Measurements from ENCODE around the gene SLC16A11.
"Not testable (repeated sequence)": the region's sequence is repeated elsewhere in the genome, so short reads cannot be mapped to it uniquely, and the experiment has no call there.

The SLC16A11 gene

DNA sequence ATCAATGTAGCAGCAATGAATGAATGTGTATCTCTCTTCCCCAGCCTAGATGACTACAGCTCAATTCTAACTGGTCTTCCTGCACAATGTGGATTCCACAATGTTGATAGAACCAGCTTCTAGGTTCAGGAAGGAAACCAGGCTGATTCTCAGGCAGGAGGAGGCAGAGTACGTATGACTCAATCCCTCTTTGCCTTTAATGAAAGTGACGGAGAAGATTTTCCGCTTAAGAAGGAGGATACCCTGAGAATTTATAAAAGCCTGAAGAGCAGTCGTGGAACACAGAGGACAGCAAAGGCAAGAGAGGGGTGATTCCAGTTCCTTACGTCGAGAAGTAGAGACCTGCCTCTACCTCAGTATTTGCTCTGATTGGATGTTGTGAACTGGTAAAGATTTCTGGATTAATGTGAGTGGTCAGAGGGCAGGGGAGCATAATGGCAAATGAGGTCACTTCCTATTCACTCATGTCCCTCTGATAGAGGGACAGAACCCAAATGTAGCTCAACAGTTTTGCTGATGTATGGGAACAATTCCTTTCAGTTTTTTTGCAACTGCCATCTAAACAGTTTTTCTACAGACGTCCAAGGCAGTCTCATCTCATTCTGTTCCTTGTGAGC, 15.0 kb upstream of the SLC16A11 start:
- no peak for DNase-seq (ENCODE audit: low read depth)

DNA sequence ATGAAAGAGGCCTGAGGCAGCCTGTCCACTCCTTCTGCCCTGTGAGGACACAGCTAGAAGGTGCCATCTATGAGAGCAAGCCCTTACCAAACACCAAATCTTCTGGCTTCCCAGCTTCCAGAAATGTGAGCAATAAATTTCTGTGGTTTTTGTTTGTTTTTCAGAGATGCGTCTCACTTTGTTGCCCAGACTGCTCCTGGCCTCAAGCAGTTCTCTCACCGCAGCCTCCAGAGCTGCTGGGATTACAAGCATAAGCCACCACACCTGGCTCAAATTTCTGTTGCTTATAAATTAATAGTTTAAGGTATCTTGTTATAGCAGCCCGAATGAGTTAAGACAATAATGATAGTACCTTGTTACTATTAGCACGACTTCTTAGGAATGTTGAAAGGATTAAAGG, 12.5 kb upstream of the SLC16A11 start:
- no peak for DNase-seq (ENCODE audit: low read depth)

DNA sequence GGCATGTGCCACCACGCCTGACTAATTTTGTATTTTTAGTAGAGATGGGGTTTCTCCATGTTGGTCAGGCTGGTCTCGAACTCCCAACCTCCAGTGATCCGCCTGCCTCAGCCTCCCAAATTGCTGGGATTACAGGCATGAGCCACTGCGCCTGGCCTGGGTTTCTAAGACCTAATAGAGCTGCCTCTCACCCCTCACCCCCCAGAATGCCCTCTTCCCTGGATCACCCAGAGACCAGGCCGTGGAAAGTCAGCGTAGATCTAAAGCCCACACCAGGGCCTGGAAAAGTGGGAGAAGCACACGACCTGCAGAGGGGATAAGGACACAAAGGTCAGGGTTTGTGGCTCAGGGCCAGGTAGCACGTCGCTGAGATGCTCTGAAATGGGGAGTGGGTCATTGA, 6.7 kb upstream of the SLC16A11 start:
- DNase-seq (ENCODE audit: low read depth): not testable (repeated sequence)

DNA sequence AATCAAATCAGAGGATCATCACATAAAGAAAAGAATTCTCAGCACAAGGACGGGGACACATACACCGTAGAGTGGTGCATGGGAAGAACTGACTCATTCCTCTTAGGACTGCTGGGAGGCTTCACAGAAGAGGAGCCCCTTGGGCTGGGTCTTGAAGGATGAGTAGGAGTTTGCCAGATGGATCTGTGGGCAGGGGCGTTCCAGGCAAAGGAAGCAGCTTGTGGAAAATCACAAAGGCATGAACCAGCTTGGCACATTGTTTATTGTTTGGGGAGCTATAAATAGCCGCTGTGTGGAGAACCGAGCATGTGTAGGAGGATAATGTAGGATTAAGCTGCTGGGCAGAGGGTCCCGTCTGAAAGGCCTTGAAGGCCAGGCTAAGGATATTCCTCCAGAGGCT, 5.1 kb upstream of the SLC16A11 start:
- no peak for DNase-seq (ENCODE audit: low read depth)

DNA sequence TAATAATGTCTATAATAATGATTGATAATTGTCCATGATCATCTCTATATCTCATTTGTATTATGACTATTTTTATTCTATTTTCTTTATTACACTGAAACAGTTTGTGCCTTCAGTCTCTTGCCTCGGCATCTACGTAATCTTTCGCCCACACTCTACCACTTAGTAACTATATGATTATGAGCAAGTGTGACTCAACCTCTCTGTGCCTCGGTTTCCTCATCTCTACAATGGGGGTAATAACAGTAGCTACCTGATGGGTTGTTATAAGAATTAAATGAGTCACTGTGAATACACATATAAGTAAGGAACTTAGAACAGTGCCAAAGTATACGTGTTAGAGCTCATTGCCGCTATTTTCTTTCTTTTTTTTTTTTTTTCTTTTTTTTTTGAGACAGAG, 3.7 kb upstream of the SLC16A11 start:
- no peak for DNase-seq (ENCODE audit: low read depth)

DNA sequence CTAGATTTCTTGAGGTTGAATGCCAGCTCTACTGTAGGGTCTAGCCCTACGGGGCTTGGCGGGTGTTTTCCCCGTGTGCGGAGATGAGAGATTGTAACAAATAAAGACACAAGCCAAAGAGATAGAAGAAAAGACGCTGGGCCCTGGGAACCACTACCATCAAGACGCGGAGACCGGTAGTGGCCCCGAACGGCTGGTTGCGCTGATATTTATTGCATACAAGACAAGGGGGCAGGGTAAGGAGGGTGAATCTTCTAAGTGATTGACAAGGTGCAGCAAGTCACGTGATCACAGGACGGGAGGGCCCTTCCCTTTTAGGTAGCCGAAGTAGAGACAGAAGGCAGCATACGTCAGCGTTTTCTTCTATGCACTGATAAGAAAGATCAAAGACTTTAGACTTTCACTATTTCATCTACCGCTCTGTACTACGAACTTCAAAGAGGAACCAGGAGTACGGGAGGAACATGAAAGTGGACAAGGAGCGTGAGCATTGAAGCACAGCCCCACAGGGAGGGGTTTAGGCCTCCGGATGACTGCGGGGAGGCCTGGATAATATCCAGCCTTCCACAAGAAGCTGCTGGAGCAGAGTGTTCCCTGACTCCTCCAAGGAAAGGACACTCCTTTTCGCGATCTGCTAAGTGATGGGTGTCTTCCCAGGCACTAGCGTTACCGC, 3.0 kb upstream of the SLC16A11 start:
- not testable (repeated sequence) for DNase-seq (ENCODE audit: low read depth)

DNA sequence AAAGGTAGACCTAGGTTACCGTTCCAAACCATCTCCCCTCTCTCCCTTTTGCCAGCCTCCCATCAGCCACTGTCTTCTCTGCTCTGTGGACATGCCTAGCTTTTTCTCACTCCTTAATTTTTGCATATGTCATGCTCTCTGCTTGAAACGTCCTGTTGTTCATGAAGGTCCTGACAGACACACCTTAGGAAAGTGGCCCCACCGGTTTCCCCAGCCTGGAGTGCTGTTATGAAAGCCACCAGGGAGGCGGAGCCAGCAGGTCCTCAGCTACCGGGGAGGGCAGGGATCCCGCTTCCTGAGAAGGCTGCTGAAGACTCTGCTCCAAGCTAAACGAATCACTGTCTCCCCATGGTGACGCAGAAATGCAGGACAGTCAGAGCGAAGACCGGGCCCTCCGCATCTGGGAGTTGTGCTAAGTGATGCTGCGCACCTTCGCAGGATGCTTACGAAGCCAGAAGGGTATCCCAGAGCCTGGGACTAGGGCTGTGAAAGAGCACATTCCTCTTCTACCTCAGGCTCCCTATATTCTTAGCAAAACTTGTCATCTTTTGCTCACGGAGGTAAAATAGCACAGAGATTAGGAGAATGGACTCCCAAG, 2.3 kb upstream of the SLC16A11 start:
- no peak for DNase-seq (ENCODE audit: low read depth)

DNA sequence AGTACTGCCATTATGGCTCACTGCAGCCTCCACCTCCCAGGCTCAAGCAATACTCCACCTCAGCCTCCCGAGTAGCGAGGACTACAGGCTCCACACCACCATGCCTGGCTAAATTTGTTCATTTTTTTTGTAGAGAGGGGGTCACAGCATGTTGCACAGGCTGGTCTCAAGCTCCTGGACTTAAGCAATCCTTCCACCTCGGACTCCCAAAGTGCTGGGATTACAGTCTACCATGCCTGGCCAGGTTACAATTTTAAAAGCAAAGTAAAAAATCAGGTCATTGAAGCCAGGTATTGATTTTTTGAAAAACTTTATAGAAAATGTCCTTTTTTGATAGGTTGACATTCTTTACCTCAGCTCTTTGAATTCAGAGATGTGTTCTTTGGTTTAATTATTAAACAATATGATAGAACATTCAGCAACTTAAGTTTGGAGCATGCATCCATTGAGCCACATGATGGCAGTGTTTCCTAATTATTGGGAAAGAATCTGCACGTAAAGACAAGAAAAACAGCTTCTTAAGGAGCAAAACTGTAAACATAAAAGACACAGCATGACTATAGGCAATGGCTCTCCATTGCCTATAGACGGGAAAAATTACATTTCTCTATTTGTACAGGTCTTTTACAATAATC, 1.7 kb upstream of the SLC16A11 start:
- no peak for DNase-seq (ENCODE audit: low read depth)

DNA sequence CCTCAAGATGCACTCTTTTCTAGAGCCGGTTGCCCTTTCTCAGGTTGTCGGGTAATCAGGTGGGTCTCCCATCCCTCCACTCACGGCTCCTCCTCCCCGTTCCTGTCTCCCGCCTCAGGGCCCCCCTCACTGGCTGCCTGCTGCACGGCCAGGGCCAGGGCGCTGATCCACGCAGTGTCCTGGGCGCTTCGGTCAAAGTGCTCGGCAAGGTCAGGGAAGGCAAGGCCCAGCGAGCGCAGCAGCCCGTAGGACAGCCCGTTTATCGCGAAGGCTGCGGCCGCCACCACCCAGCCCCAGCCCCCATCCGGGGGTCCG, 753 bp downstream of the SLC16A11 start:
- no peak for DNase-seq (ENCODE audit: low read depth)

DNA sequence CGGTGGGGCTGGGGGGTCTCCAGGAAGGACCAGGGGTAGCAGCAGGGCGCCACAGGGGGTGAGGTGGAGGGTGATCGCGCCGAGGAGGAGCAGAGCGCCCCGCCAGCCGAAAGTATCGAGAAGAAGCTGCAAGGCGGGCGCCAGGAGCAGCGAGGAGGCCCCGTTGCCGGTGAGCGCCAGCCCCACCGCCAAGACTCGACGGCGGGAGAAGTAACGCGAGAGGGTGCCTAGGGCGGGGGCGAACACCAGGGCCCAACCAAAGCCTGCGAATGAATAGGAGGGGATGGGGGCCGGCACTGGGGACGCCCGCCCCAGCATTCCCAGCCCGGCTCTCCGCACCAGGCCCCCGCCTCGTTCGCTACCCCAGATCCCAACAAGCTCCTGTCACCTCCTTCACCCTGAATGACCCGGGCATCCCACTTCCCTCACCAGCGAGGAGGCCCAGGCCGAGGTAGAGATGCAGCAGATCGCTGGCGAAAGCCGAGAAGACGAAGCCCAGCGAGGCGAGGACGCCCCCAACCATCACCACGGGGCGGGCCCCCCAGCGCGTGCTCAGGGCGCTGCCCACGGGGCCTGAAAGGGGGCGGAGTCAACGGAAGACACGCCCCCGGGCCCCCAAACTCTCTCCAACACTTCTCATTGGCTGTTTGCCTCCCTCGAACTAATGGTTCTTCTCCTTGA, 1.3 kb downstream of the SLC16A11 start:
- no peak for DNase-seq (ENCODE audit: low read depth)

DNA sequence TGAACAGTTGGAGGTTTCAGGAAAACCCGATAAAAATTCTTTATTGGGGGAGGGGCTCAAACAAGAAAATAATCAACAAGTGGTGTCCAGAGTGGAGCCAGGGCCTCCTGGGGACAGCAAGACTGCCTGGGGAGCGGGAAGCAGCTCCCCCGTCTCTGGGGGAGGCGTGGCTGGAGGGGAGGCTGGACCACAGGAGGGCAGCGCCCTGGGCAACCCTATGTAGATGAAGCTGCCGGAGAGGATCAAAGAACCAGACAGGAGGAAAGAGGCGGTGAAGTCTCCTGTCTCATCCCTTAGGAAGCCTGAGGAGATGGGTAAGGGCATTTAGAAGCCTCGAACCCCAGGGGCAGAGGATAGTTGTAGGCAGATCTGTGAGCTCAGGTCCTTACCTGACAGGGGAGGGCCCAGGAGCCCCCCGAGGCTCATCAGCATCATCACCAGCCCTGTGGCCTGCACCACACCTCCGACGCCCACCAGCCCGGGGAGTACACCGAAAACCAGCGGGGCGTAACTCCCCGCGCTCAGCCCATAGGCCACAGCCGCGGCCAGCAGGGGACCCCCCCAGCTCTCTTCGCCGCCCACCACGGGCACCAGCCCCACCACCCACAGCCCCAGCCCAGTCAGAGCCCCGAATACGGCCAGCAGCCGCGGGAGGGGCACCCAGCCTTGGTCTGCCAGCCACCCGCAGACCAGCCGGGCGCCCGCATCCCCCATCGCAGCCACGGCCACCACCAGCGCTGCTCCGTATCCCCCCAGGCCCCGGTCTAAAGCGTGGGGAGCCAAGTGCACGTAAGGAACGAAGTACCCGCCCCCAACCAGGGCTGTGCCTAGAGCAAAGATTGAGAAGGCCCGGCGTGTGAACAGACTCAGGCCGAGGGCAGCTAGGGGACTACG, 2.0 kb downstream of the SLC16A11 start:
- DNase-seq (ENCODE audit: low read depth): no peak

DNA sequence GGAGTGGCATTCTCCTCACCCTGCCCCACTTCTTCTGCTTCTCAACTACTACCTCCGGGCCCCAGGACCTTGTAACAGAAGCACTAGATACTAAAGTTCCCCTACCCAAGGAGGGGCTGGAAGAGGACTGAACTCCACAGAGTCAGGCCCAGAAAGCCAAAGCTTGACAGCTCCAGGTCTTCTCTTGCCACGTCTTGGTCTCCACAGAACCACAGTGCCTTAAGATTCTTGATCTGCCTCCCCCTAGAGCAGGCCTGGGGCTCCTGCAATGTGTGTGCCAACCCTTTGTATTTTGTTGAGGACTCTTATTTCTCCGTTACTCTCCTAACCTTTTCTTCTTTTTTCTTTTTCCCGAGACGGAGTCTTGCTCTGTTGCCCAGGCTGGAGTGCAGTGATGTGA, 4.1 kb downstream of the SLC16A11 start:
- DNase-seq (ENCODE audit: low read depth): no peak

DNA sequence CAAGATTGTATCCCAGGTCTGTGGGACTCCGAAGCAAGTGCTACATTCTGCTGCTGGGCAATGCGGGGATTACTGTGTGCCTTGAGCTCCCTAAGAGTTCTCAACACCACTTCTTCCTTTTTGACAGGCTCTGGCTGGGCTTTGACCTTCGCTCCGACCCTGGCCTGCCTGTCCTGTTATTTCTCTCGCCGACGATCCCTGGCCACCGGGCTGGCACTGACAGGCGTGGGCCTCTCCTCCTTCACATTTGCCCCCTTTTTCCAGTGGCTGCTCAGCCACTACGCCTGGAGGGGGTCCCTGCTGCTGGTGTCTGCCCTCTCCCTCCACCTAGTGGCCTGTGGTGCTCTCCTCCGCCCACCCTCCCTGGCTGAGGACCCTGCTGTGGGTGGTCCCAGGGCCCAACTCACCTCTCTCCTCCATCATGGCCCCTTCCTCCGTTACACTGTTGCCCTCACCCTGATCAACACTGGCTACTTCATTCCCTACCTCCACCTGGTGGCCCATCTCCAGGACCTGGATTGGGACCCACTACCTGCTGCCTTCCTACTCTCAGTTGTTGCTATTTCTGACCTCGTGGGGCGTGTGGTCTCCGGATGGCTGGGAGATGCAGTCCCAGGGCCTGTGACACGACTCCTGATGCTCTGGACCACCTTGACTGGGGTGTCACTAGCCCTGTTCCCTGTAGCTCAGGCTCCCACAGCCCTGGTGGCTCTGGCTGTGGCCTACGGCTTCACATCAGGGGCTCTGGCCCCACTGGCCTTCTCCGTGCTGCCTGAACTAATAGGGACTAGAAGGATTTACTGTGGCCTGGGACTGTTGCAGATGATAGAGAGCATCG, 5.6 kb downstream of the SLC16A11 start:
- no peak for DNase-seq (ENCODE audit: low read depth)

DNA sequence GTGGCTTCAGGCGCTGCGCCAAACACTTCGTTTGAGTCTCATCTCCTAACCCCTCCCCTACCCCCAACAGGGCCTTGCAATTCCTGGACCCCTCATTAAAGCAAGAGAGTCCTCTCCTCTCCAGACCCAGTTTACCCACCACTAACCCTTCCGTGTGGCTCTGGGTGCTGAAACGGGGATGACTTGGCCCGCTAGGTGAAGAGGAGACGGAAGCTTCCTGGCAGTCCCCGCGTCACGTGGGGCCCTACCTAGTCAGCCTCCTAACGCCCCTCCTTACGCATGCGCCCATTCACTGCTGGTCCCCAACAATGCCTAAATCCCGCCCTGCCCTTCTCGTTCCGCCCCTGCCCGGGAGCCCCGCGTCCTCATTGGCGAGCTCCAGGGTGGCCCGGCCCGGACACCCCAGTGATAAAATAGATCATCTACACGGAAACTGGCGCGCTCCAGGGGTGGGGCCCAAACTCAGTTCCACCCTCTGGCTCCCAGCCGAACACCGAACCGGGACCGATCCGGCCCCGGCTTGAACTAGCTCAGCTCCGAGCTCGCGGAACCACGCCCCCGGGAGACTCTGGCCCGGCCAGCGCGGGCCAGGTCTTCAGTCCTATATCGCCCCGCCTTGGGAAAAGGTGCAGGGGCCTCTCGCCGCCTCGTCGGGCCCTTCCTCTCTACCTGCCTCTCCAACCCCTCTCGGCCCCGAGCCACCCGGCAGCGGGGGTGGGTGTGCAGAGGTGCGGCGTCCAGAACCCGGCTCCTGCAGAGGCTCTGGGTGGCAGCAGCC, 8.1 kb downstream of the SLC16A11 start, which contains the start of gene SLC16A13:
Gene SLC16A13 (plus strand): TSS at position 425 of the 778 bp plus-strand sequence. CDS start 368 bp downstream, outside the sequence.
- peak; percentile 94 for DNase-seq (ENCODE audit: low read depth)

DNA sequence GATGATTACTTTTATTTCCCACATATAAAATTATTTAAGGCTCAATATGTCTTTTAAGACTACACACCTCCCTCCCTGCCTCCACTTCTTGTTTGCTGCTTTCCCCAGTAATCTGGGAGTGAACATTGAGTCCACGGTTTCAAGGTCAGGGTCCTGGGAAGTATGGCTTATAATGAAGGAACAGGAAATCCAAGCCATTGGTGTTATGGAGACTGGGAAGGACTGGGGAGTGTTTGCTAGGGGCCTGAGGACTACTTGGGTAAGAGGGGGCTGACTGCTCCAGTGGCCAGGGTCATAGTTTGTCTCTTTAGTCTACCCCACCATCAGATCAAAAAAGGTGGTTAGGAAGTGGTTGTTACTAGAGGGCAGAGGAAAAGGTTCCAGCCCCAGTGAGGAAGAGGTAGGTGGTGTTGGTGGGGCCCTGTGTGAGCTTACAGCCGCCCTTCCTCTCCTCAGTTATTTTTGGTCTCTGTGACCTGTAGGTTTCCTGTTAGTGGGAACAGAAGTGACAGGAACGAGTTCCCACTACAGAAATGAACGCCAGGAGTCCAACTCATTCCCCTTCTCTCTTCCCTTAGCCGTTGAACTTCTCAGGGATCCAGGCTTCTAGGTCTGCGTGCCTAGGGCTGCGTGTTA, 8.8 kb downstream of the SLC16A11 start:
- DNase-seq (ENCODE audit: low read depth): no peak

DNA sequence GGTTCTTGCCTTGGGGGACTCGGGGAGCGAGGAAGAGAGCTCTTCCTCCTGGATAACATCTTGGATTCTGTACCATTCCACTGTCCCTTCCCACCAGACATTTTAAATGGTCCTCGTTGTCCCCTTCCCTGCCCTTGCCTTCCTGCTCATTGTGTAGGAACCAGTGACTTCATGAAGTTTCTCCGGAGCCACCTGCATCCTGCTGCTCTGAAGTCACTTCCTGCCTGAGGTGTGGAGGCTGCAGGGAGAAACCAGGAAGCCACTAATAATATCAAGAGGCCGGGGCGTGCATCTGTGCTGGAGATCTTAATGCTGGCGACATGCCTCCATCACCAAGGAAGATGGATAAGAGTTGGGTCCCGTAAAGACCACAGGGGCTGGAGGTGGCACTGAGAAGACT, 14.2 kb downstream of the SLC16A11 start:
- no peak for DNase-seq (ENCODE audit: low read depth)

DNA sequence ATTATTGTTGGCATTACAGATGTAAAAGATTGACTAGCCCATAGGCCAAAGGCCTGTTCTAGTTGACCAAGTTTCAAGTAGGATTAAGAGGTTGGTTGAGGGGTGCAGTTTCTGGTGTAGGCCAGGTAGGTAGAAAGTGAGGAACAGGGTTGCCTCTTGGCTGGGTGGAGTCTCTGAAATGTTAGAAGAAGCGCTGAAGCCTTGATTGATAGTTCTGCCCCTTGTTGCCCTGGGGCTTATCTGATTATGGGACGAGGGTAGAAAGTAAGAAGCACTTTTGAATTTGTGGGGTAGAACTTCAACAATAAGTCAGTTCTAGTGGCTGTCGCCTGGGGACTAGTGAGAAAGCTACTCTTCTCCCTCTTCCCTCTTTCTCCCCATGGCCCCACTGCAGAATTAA, 14.8 kb downstream of the SLC16A11 start:
- no peak for DNase-seq (ENCODE audit: low read depth)

DNA sequence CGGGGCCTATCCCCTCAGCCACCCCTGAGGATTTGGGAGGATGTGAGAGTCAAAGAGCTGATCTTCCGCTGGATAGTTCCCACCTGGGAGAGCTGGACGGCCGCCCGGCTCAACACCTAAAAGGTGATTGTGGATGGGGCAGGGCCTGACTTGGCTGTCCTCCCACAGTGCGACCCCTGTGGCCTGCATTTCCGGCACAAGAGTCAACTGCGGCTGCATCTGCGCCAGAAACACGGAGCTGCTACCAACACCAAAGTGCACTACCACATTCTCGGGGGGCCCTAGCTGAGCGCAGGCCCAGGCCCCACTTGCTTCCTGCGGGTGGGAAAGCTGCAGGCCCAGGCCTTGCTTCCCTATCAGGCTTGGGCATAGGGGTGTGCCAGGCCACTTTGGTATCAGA, 16.6 kb downstream of the SLC16A11 start:
- DNase-seq (ENCODE audit: low read depth): no peak

DNA sequence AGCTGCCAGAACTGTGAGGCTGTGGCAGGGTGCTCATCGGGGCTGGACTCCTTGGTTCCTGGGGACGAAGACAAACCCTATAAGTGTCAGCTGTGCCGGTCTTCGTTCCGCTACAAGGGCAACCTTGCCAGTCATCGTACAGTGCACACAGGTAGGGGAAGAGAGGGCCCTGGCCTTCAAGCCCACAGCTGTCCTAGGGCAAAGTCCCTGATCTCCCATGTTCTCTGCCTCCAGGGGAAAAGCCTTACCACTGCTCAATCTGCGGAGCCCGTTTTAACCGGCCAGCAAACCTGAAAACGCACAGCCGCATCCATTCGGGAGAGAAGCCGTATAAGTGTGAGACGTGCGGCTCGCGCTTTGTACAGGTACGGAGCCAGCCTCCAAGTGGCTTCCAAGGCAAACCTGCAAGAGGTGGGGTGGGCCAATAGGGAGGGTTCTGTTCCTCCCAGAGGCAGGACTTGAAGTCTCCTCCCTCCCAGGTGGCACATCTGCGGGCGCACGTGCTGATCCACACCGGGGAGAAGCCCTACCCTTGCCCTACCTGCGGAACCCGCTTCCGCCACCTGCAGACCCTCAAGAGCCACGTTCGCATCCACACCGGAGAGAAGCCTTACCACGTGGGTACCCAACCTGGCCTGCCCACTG, 17.3 kb downstream of the SLC16A11 start:
- DNase-seq (ENCODE audit: low read depth): no peak
